ENCODE results near the gene UGT1A6.

GRCh38 chr2:233654501-233654900 lies 38.2 kb upstream of the UGT1A6 start:
- TF ChIP-seq CTCF (IDR thresholded peaks at IDR 0.05; ENCODE audit: insufficient read depth, low read length) (no peak), POLR2AphosphoS5 (IDR thresholded peaks at IDR 0.05; ENCODE audit: low read depth) (no peak), GABPA (IDR thresholded peaks at IDR 0.05; ENCODE audit: low read depth) (no peak), SPI1 (IDR thresholded peaks at IDR 0.05; ENCODE audit: borderline replicate concordance, low read depth) (no peak), REST (IDR thresholded peaks at IDR 0.05; ENCODE audit: insufficient replicate concordance, low read depth) (no peak)
